HL-60/S4 treated with retinoic acid at 250 ng/mL for 4 days and 3 days (cell line): ENCODE data around the gene TMOD4.

ENCODE experiments used
- in situ Hi-C: fragments of 300-500 bp; cut with MboI; formaldehyde crosslinking; loops from 2 replicates; pipeline ENCODE4 v1.7.0; 2022; ENCODE audit warnings: low sequenced_read_pairs

TMOD4 gene

DNA sequence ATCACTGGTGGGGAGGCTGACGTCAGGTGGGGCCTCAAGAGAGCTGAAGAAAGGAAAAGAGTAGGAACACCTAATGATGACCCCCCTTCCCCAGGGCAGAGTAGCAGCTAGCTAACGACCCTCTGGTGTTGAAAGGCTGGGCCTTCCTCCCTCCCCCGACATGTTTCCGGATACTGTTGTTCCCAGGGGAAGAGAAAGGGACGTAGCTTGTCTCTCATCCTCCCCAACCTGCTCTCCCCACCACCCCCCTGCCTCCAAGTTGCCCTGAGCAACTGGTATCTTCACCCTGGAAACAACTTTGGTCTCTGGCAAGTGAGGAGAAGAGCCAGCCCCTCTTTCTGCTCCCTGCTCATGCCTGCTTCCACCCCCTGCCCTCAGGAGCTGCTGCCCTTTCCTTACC, 31.8 kb downstream of the TMOD4 start:
- in situ Hi-C loops = no loop called here

DNA sequence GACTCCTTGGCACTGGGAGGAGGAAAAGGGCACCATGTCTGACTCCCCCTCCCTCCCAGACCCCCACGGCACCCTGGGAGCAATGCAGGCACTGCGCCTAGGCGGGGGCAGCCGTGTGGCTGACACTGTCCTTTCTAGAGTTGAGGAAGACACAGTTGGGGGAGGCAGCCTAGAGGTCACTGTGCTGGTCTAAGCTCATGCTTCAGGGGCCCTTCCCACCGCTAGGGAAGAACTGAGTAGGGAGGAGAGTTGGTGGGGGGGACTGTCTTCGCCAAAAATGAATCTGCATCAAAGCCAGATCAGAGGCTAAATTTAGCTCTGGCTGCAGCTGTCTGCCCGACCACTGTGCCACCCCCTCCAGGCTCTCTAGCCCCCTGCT, 32.7 kb downstream of the TMOD4 start:
- in situ Hi-C loops = no loop called here

DNA sequence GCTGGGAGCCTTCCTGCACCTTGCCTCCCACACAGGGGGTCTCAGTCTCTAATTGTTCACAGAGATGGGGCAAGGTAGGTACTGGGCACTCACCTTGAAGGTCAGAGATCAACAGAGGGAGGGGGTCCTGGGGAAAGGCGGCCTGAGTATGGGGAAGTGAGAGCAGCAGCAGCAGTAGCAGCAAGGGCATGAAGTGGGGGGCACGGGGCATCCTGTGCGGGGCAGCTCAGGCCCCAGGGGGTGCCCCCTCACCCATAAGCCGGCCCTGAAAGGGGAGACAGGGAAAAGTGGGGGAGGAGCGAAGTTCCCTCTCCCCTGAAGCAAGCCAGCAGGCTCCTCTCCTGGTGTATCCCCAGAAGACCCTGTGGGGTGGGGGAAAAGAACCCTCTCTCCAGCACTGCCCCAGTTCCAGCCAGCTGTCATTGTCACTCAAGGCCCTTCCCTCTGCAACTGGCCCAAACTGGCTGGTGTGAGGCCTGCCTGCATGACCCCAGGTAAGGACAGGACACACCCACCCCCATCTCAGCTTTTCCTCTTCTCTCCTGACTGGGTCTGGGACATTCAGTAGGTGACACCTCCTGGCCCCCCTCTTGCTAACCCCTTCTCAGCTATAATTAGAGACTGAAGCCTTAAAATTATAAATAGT, 33.2 kb downstream of the TMOD4 start:
- in situ Hi-C loops = no loop called here

DNA sequence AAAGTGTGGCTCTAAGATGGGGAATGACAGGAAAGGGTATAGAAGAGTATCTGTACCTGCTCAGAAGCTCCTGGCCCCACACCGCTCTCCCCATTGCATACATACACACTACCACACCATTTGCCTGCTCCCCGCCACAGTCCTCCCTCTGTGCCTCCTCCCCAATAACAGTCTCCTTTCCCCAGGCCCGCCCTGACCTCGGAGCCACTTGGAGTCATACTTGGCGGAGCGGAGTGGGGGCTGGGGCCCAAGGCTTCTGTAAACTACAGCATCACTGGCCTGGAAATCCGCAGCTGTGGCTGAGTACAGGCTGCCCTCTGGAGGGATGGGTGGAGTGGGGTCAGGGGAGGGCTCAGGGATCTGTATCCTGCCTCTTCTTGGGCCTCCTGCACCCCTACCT, 38.0 kb downstream of the TMOD4 start:
- in situ Hi-C loops = no loop called here

DNA sequence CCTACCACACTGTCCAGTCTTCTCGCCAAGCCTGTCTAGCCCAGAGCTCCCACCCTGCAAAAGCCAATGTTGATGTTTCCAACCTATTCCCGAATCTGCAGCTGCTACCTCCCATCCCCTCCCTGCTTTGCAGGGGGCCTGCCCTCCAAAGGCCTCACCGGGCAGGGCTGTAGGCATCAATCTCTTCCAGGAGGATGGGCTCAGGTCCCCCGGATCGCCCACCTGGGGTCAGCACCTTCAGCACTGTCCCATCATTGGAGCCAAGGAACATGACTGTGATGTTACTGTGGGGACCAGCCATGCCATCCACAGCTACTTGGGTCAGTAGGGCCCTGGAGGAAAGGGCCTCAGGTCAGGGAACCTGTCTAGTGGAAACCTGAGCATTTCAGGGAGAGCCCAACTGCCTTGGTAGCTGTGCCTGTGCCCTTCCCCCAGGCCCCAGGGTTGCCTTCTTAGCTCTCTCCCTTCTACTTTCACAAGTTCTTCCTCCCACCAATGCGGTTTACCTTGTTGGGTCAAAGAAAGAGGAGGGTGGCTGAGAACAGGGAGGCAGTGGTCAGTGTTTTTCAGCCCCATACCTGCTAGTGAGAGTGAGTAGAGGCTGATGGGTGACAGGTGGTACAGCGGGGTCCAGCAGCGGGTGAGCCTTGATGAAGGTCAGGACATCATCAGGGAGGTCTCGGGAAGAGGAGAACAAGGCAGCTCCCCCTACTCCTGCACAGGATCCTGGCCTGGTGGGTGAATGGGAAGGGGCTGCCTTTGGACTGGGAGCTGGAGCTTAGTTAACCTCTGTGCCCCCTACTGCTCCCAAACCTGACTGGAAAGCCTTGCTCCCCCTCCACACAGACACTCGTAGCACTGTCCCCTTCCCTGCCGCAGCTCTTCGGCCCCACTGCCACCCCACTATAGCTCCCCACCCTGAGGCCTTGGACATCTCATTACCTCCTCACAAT, 40.1 kb downstream of the TMOD4 start:
- in situ Hi-C loops = no loop called here

DNA sequence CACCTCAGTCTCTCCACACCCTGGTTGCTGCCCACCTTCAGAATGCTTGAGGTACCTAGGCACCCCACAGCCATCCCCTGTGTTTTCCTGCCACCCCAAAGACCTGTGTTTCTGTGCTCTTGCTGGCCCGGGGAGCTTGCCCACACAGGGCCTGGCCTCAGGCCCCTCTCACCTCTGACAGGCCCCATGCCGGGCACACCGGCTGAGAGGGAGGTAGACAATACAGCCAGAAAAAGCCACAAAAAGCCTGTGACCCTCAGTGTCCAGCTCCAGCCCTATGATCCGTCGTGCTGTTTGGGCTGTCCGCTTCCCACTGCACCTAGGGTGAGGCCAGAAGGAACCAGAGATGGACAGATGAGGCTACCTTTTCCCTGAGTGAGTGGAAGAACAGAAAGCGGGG, 40.8 kb downstream of the TMOD4 start:
- in situ Hi-C loops = no loop called here

DNA sequence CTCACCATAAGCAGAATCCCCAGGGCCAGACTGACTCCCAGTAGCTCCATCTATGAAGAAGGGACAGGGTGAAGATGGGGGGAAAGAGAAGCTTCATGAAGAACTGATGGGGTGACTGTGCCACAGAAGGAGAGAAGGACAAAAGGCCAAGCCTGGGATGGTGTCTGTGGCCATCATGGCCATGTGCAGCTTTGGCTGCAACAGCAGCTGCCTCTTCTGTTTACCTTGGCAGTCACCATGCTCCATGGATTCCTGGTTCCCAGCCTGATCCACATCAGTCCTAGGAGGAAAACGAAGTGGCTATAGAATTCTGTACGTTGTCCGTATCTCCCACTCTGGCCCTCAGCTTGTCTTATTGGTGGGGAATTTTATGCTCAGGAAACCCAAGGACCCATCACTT, 41.4 kb downstream of the TMOD4 start:
- in situ Hi-C loops = no loop called here

DNA sequence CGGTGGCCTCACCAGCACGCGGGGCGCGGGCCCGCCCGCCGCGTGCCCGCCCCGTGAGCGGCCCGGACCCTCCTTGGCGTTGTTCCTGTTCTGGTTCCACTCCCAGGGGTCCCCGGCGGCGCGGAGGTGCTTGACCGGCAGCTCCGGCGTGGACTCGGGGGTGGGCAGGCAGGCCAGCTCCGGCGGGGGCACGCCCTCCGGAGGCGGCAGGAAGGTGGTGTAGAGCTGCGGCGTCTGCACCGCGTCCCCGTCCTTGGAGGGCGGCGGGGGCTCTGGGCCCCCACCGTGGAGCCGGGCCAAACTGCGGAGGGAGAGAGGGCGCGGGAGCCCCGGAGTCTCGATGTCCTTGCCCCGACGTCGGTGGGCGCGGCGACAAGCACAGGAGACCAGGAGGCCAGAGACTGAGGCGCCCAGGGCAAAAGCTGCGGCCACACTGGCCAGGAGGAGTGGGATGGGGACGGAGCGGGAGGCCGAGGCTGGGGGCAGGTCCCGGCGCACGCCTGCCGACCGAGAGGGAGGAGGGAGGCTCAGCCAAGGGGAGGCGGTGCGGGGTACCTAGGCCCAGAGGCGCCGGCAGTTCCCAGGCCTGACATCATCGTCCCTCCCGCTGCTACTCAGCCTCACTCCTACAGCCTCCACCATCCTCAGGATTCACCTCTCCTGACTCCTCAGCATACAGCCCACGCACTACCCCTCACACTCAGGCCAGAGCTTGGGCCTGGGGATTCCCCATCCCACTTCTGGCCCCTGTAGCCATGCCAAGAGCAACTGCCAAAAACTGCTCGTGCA, 42.6 kb downstream of the TMOD4 start:
- in situ Hi-C loops = no loop called here

DNA sequence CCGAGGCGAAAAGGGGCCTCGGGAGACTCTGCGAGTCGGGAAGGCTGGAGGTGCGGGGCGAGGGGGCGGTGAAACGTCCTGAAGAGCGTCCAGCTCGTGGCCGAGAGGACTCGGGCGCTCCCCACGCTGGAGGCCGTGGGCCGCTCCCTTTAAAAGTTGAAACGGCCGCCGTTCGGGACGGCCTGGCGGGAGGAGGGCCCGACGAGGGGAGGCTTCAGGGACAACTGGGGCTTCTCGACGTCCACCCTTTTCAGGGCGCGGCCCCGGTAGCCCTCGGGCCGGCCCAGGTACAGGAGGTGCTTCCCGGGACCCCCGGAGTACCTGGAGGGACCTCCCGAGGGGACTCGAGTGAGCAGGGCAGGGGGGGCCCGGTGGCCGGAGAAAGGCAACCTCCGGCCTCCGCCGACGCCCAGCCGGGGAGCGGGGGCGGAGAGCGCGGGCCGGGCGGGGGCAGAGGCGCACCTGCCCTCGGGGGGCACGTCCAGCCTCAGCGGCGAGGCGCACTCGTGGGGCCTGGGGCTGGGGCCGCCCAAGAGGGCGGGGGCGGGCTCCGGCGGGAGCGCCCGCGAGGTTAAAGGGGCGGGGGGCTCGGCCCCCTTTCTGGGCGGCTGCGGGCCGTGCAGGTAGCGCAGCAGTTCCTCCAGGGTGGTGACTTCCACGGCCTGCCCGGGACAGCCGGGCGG, 43.3 kb downstream of the TMOD4 start:
- in situ Hi-C loops = no loop called here

DNA sequence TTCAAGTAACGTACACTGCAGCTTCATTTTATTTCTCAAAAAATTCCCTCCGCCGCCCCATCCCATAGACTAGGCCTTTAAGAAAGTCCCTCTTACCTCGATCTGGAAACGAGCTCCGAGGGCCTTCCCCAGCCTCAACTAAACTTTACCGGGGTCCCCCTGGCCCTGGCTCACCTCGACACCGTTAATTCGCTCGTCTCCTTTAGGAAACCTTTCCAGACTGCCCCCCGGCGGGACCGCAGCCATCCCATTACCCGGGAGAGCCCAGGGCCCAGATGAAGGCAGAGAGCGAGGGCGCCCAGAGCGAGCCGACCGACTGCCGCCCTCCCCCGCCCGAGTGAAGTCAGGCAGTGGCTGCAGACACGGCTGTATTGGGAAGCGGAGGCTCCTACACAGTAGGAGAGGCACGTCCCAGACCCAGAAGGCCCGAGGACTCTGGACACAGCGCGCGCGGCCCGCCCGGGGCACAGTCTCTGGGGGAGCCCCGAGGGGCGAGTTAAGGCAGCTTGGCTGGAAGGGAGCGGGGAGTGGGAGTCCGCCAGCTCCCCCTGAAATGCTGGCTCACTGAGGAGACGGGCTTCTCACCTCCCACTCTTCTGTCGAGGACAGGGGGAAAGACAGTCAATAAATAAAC, 44.0 kb downstream of the TMOD4 start:
- in situ Hi-C loops = no loop called here

DNA sequence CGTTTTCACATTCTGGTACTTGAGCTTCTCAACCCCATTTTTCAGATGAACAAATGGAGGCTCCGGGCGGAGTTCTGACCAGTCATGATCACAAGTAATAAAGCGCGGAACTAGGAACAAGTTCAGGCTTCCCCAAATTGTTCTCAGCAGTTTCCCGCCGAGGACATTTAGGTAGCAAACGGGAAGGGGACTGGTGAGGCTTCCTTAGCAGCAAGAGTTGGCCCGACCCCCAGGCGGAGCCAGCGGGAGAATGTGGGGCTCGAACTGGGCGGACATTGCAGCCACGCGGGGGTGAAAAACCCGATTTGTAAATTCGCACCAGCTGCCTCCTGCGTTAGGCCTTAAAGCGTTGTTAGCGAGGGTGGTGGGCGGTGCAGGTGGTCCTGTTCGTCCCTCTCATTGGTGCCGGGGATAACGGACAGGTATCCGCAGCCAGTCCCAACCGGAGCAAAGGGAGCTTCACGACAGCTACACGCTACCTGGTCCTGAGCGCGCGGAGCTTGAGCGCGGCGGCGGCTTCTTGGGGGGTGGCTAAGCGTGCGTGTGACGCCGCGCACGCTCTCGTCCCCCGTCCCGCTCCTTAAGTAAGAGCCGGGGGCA, 44.7 kb downstream of the TMOD4 start:
- in situ Hi-C loops = no loop called here

DNA sequence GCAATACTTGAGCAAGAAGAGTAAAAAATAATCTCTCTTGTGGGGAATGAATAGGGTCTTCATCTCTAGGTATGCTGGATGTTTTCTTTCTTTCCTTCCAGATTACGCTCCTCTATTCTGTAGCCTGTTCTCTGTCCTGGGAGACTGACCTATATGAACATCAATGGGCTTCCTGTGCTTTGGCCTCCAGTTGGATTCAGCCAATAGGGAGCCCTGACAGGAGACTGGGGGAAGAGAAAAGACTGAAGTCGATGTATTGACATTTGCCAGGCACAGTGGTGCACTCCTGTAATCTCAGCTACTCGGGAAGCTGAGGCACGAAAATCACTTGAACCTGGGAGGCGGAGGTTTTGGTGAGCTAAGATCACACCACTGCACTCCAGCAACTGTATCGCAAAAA, 47.0 kb downstream of the TMOD4 start:
- in situ Hi-C loops = no loop called here

DNA sequence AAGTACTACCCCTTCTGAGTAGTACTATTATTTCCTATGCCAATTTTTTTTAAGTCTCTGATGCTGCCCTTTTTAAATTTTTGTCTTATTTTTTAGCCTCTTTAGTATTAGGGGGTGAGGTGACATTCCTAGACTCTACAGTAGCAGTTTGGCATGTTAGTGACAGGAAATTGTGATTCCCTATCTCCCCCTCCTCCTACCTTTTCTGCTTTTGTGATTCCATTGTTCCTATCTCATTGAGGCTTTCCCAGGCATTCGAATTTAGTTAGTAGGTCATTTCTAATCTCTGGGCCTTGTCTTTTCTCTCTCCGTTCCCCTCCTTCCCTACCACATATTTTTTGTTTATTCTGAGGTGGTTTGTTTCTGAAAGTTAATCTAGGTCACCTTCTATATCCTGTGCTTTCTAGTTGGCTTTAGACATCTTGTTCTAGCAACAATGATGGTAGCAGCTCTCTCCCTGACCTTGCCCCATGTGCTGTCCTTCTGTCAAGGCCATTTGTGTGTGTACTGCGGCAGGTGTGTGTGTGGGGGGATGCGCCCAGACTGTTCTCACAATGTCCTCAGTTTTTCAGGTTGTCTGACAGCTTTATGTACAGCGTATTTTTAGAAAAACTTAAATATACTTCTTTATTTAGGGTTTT, 50.9 kb downstream of the TMOD4 start:
- in situ Hi-C loops = no loop called here
